Measurements from ENCODE around the gene KIF21A. TPM values are rescaled to one million over a fixed set of nuclear protein-coding genes. Genes with fewer than 3 reads are reported as not detected.

Gene KIF21A
- total RNA-seq, 4 donors from 2014 or later: 2.4 to 32.0 (median 17.5) TPM

GRCh38 chr12:39420043-39420442 is 22.9 kb downstream of the KIF21A start:
- Histone ChIP-seq H3K27ac (no peak overlapping the region), H3K27me3 (no peaks in the 10 kb centered on the region), H3K4me3 (no peak overlapping the region), H3K36me3 (no peaks in the 10 kb centered on the region), H3K4me1 (no peaks in the 10 kb centered on the region), H3K9me3 (no peaks in the 10 kb centered on the region)
- DNase-seq: no peak
- TF ChIP-seq POLR2A (IDR thresholded peaks at IDR 0.05): no peak
- no peak for TF ChIP-seq CTCF (IDR thresholded peaks at IDR 0.05)
- intact Hi-C loops (cut with DNase I; ENCODE audit: low total_unique reads): no loop called here

- H3K4me1 ChIP-seq: no peaks in the 10 kb centered on the region
- no peaks in the 10 kb centered on the region for H3K9me3 ChIP-seq
- no peak for DNase-seq
- H3K27ac ChIP-seq: no peak overlapping the region
- no peak for TF ChIP-seq CTCF (IDR thresholded peaks at IDR 0.05)
- TF ChIP-seq POLR2A (IDR thresholded peaks at IDR 0.05): no peak
- intact Hi-C loops (cut with DNase I; ENCODE audit: low total_unique reads): no loop called here
- H3K4me3 ChIP-seq: no peak overlapping the region
- H3K27me3 ChIP-seq: no peaks in the 10 kb centered on the region
- no peaks in the 10 kb centered on the region for H3K36me3 ChIP-seq
Measured at GRCh38 chr12:39419471-39419870, 23.4 kb downstream of the KIF21A start.

- no peaks in the 10 kb centered on the region for H3K36me3 ChIP-seq
- no peaks in the 10 kb centered on the region for H3K27me3 ChIP-seq
- DNase-seq: no peak
- no peak overlapping the region for H3K27ac ChIP-seq
- no peaks in the 10 kb centered on the region for H3K4me1 ChIP-seq
- TF ChIP-seq CTCF (IDR thresholded peaks at IDR 0.05) (no peak), POLR2A (IDR thresholded peaks at IDR 0.05) (no peak)
- H3K9me3 ChIP-seq: no peaks in the 10 kb centered on the region
- intact Hi-C loops (cut with DNase I; ENCODE audit: low total_unique reads): no loop called here
- H3K4me3 ChIP-seq: no peak overlapping the region
Measured at GRCh38 chr12:39417916-39418315, 25.0 kb downstream of the KIF21A start.

- no peak for TF ChIP-seq CTCF (IDR thresholded peaks at IDR 0.05)
- TF ChIP-seq POLR2A (IDR thresholded peaks at IDR 0.05): no peak
- H3K4me3 ChIP-seq: no peak overlapping the region
- H3K4me1 ChIP-seq: no peaks in the 10 kb centered on the region
- H3K36me3 ChIP-seq: no peaks in the 10 kb centered on the region
- no peaks in the 10 kb centered on the region for H3K27me3 ChIP-seq
- intact Hi-C loops (cut with DNase I; ENCODE audit: low total_unique reads): no loop called here
- DNase-seq: no peak
- H3K27ac ChIP-seq: no peak overlapping the region
- H3K9me3 ChIP-seq: no peaks in the 10 kb centered on the region
Measured at GRCh38 chr12:39413836-39414771, 28.8 kb downstream of the KIF21A start.

- H3K36me3 ChIP-seq: no peaks in the 10 kb centered on the region
- TF ChIP-seq CTCF (IDR thresholded peaks at IDR 0.05) (no peak), POLR2A (IDR thresholded peaks at IDR 0.05) (no peak)
- no peak overlapping the region for H3K4me3 ChIP-seq
- DNase-seq: no peak
- intact Hi-C loops (cut with DNase I; ENCODE audit: low total_unique reads): no loop called here
- no peak overlapping the region for H3K27ac ChIP-seq
- no peaks in the 10 kb centered on the region for H3K9me3 ChIP-seq
- H3K4me1 ChIP-seq: no peaks in the 10 kb centered on the region
- no peaks in the 10 kb centered on the region for H3K27me3 ChIP-seq
Measured at GRCh38 chr12:39412210-39412609, 30.7 kb downstream of the KIF21A start.
